ENCODE data around the gene MARCHF10.

- TF ChIP-seq CTCF (IDR thresholded peaks at IDR 0.05) (no peak), POLR2A (IDR thresholded peaks at IDR 0.05) (no peak)
Measured at GRCh38 chr17:62755141-62755851, 52.8 kb downstream of the MARCHF10 start.
